IMR-90 (cell line): ENCODE measurements around the gene KCP. TPM values are rescaled to one million over a fixed set of nuclear protein-coding genes. Genes with fewer than 3 reads are reported as not detected.

ENCODE experiments used
- ATAC-seq: fragments of 200-7000 bp; cut with Tn5 transposase; 2 replicates; pipeline ENCODE4 v1.9.1; 2020; ENCODE audit warnings: low read depth, mild to moderate bottlenecking, moderate library complexity
- BruUV-seq: library from RNA; stranded (reverse); fragments of 400-500 nt; replicated peaks from 2 replicates; lab custom pipeline; 2021; lab: Mats Ljungman, UMichigan
- CTCF ChIA-PET: fragments of 300-600 bp; formaldehyde crosslinking; extraction: SDS; loops from one replicate; lab custom pipeline; 2021; ENCODE audit warnings: antibody characterized with exemption; lab: Yijun Ruan, JAX
- POLR2A ChIA-PET: fragments of 300-600 bp; sonication (Branson Sonifier 250); formaldehyde crosslinking; loops from one replicate; lab custom pipeline; 2022; ENCODE audit warnings: antibody characterized with exemption; ENCODE audit not compliant: unreplicated experiment; lab: Charles Lee
- DNase-seq: peaks from one replicate; pipeline ENCODE4 v3.0.0; 2013
- H2AFZ ChIP-seq: replicated peaks from 2 replicates; pipeline ENCODE3; 2013; ENCODE audit warnings: low read length, mild to moderate bottlenecking; ENCODE audit not compliant: poor library complexity
- H2AK5ac ChIP-seq: 2 replicates; pipeline ENCODE4 v1.6.1; 2013; ENCODE audit warnings: low read depth, low read length, inconsistent platforms
- H2AK9ac ChIP-seq: replicated peaks from 2 replicates; pipeline ENCODE3; 2013; ENCODE audit warnings: mild to moderate bottlenecking, low read depth, low read length, moderate library complexity; ENCODE audit not compliant: poor library complexity
- H2BK120ac ChIP-seq: 2 replicates; pipeline ENCODE4 v1.6.1; 2013; ENCODE audit warnings: low read depth, low read length, inconsistent platforms
- H2BK15ac ChIP-seq: 3 replicates; pipeline ENCODE4 v1.6.1; 2013; ENCODE audit warnings: low read depth, low read length, inconsistent platforms
- H2BK20ac ChIP-seq: 2 replicates; pipeline ENCODE4 v1.6.1; 2013; ENCODE audit warnings: low read depth, mild to moderate bottlenecking, inconsistent platforms, low read length, moderate library complexity
- H2BK5ac ChIP-seq: 2 replicates; pipeline ENCODE4 v1.6.1; 2013; ENCODE audit warnings: mild to moderate bottlenecking, low read depth, low read length, inconsistent platforms; ENCODE audit not compliant: poor library complexity, severe bottlenecking
- H3K14ac ChIP-seq: replicated peaks from 2 replicates; pipeline ENCODE4 v1.6.1; 2013; ENCODE audit warnings: low read depth, low read length, inconsistent platforms
- H3K18ac ChIP-seq: 2 replicates; pipeline ENCODE4 v1.6.1; 2013; ENCODE audit warnings: low read depth, low read length, control low read depth
- H3K23ac ChIP-seq: 2 replicates; pipeline ENCODE4 v1.6.1; 2013; ENCODE audit warnings: low read depth, low read length, inconsistent platforms
- H3K27ac ChIP-seq: 2 replicates; pipeline ENCODE4 v1.5.1; 2013; ENCODE audit warnings: mild to moderate bottlenecking, control low read depth, low read length; ENCODE audit not compliant: insufficient read depth
- H3K27me3 ChIP-seq: 2 replicates; pipeline ENCODE4 v1.6.1; 2013; ENCODE audit warnings: low read length; ENCODE audit not compliant: control insufficient read depth, insufficient read depth
- H3K36me3 ChIP-seq: 2 replicates; pipeline ENCODE4 v1.6.1; 2013; ENCODE audit warnings: low read length, mixed read lengths; ENCODE audit not compliant: control insufficient read depth, insufficient read depth
- H3K4ac ChIP-seq: 2 replicates; pipeline ENCODE4 v1.6.1; 2013; ENCODE audit warnings: low read depth, low read length, inconsistent platforms
- H3K4me1 ChIP-seq: 2 replicates; pipeline ENCODE4 v1.6.1; 2013; ENCODE audit warnings: low read length, mixed read lengths; ENCODE audit not compliant: control insufficient read depth, insufficient read depth
- H3K4me2 ChIP-seq: 2 replicates; pipeline ENCODE4 v1.6.1; 2013; ENCODE audit warnings: low read depth, mild to moderate bottlenecking, control low read depth, low read length, moderate library complexity
- H3K4me3 ChIP-seq: 2 replicates; pipeline ENCODE4 v1.5.1; 2013; ENCODE audit warnings: low read depth, mild to moderate bottlenecking, control low read depth, low read length, moderate library complexity; ENCODE audit not compliant: insufficient read depth
- H3K56ac ChIP-seq: 2 replicates; pipeline ENCODE4 v1.6.1; 2013; ENCODE audit warnings: low read length, inconsistent platforms; ENCODE audit not compliant: insufficient read depth; ENCODE audit errors: extremely low read depth
- H3K79me1 ChIP-seq, 2 experiments: 2 replicates each; pipeline ENCODE4 v1.6.1; 2013; ENCODE audit warnings: low read length in 2 of 2, inconsistent platforms in 1 of 2, low read depth in 1 of 2
- H3K9ac ChIP-seq: 2 replicates; pipeline ENCODE4 v1.6.1; 2013; ENCODE audit warnings: low read depth, low read length, control low read depth
- H3K9me1 ChIP-seq: 2 replicates; pipeline ENCODE4 v1.6.1; 2013; ENCODE audit warnings: low read length, inconsistent platforms; ENCODE audit not compliant: insufficient read depth
- H3K9me3 ChIP-seq: 2 replicates; pipeline ENCODE4 v1.6.1; 2013; ENCODE audit warnings: low read length; ENCODE audit not compliant: control insufficient read depth, insufficient read depth
- H4K20me1 ChIP-seq: 2 replicates; pipeline ENCODE4 v1.6.1; 2013; ENCODE audit warnings: low read length, inconsistent platforms; ENCODE audit not compliant: insufficient read depth
- H4K5ac ChIP-seq: 2 replicates; pipeline ENCODE4 v1.6.1; 2013; ENCODE audit warnings: mild to moderate bottlenecking, low read depth, low read length, control low read depth
- H4K8ac ChIP-seq, 2 experiments: 2 replicates each; pipeline ENCODE4 v1.6.1; 2013; ENCODE audit warnings: low read depth in 2 of 2, low read length in 2 of 2, control low read depth in 1 of 2, inconsistent platforms in 1 of 2
- H4K91ac ChIP-seq: 2 replicates; pipeline ENCODE4 v1.6.1; 2013; ENCODE audit warnings: low read depth, low read length, inconsistent platforms; ENCODE audit not compliant: insufficient read depth
- CTCF ChIP-seq: conservative IDR thresholded peaks from 2 replicates; pipeline ENCODE4 v1.5.1; 2012; ENCODE audit warnings: mild to moderate bottlenecking, low read depth, low read length, improper control_type of control experiment
- MAZ ChIP-seq: IDR thresholded peaks from 2 replicates; pipeline ENCODE4 v1.6.1; 2012; ENCODE audit warnings: low read depth, mild to moderate bottlenecking, low read length, improper control_type of control experiment, moderate library complexity, borderline replicate concordance
- POLR2A ChIP-seq: IDR thresholded peaks from 2 replicates; pipeline ENCODE4 v1.6.1; 2012; ENCODE audit warnings: mild to moderate bottlenecking, low read depth, low read length
- RFX5 ChIP-seq: IDR thresholded peaks from 2 replicates; pipeline ENCODE4 v1.8.0; 2012; ENCODE audit warnings: low read depth, mild to moderate bottlenecking, low read length, moderate library complexity
- WGBS, 2 experiments: methylation state at CpG; one replicate each; pipeline versions ENCODE4 v1.1.5 to v1.1.7; 2013; ENCODE audit warnings: missing lambda C conversion rate in 2 of 2; ENCODE audit not compliant: insufficient read length in 1 of 2; ENCODE audit errors: extremely low coverage in 2 of 2; 5-methylcytosine and 5-hydroxymethylcytosine counted together
- dilution Hi-C: fragments of 300-500 bp; cut with HindIII; formaldehyde crosslinking; loops from one replicate; pipeline ENCODE4 v1.14.3; 2018; ENCODE audit warnings: low sequenced_read_pairs; ENCODE audit not compliant: unreplicated experiment
- in situ Hi-C: fragments of 300-500 bp; cut with MboI; formaldehyde crosslinking; loops from 3 replicates; pipeline ENCODE4 v1.14.3; 2019; ENCODE audit warnings: low sequenced_read_pairs, inconsistent platforms, mixed read lengths
- intact Hi-C: fragments of 100-400 bp; cut with micrococcal nuclease; formaldehyde crosslinking; loops from 2 replicates; pipeline ENCODE4 v1.10.0; 2022
- polyA plus RNA-seq, 3 experiments: library from polyadenylated mRNA; depleted of rRNA; stranded (reverse); fragments of >200 nt; gene quantifications; 2 replicates each; pipeline ENCODE4 v1.2.3, GENCODE V29; 2012; ENCODE audit warnings: low replicate concordance in 1 of 3
- total RNA-seq: library from RNA; depleted of rRNA; stranded (reverse); fragments of >200 nt; gene quantifications from 2 replicates; pipeline ENCODE4 v1.2.3, GENCODE V29; 2012

KCP gene
- total and polyA plus RNA-seq, 2 of the 4 experiments (the other 2 are of a cell fraction) = 0.03 TPM; not detected in 1

DNA sequence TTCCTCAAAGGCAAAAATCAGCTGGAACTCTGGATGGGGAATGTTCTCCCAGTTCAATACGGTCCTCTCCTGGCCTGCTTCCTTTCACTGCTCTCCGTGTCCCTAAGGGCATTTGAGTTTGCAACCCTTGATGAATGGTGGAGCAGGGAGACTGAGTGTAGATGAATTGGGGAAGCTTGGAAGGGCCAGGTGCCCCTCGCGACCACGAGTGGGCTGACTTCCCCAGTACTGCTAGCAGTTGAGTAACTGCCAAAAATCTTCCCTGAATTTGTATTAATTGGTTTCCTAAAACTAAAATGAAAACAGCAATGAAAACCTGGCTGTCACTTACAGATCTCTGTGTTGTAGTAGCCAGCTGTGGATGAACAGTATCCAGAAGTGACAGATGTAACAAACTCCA is 40.8 kb upstream of the KCP start:
- intact Hi-C loops = no loop called here

More for the DNA sequence above, 40.8 kb upstream of the KCP start:
- H2AK5ac ChIP-seq = no peak overlapping the region
- no peak overlapping the region for H3K4ac ChIP-seq
- no peak overlapping the region for H3K14ac ChIP-seq
- H3K36me3 ChIP-seq = peaks cover 13% of the 10 kb centered on the region
- ChIA-PET POLR2A (no interaction called here), CTCF (no interaction called here)
- H3K9ac ChIP-seq = no peak overlapping the region
- ATAC-seq = no peak
- H3K23ac ChIP-seq = no peak overlapping the region
- H3K79me1 ChIP-seq = no peaks in the 10 kb centered on the region
- H4K91ac ChIP-seq = no peak overlapping the region
- no peak overlapping the region for H3K4me2 ChIP-seq
- dilution Hi-C loops = no loop called here
- no peak overlapping the region for H2BK15ac ChIP-seq
- no peak overlapping the region for H3K56ac ChIP-seq
- H2BK20ac ChIP-seq = no peak overlapping the region
- no peak for DNase-seq
- H3K18ac ChIP-seq = no peak overlapping the region
- TF ChIP-seq RFX5 (no peak), CTCF (no peak), POLR2A (no peak), MAZ (no peak)
- H2BK5ac ChIP-seq = no peak overlapping the region
- BruUV-seq = no TSS peak
- no peak overlapping the region for H2AFZ ChIP-seq
- no peak overlapping the region for H4K5ac ChIP-seq
- no peak overlapping the region for H3K27ac ChIP-seq
- peaks cover 4% of the 10 kb centered on the region; the same call in 1 of the 2 replicates for H3K27me3 ChIP-seq
- H2AK9ac ChIP-seq = no peak overlapping the region
- H3K9me1 ChIP-seq = peaks cover 3% of the 10 kb centered on the region
- H3K9me3 ChIP-seq = no peaks in the 10 kb centered on the region
- WGBS, 2 experiments = no CpG with 5 or more reads among the region's 5 CpGs
- no peak overlapping the region for H2BK120ac ChIP-seq
- in situ Hi-C loops = no loop called here
- no peak overlapping the region for H4K8ac ChIP-seq
- no peaks in the 10 kb centered on the region for H4K20me1 ChIP-seq
- no peak overlapping the region for H3K4me3 ChIP-seq
- H3K4me1 ChIP-seq = no peaks in the 10 kb centered on the region
